NCI-H69 (cell line): Measurements from ENCODE around the gene MAP7D1.
"Not testable (repeated sequence)": the region's sequence is repeated elsewhere in the genome, so short reads cannot be mapped to it uniquely, and the experiment has no call there.

Source experiments
- DNase-seq: peaks from one replicate; lab custom pipeline; 2025; lab: John Stamatoyannopoulos, UW

MAP7D1 gene

GRCh38 chr1:36203554-36204346 is 47.8 kb downstream of the MAP7D1 start:
- DNase-seq: peak; percentile 46

DNA sequence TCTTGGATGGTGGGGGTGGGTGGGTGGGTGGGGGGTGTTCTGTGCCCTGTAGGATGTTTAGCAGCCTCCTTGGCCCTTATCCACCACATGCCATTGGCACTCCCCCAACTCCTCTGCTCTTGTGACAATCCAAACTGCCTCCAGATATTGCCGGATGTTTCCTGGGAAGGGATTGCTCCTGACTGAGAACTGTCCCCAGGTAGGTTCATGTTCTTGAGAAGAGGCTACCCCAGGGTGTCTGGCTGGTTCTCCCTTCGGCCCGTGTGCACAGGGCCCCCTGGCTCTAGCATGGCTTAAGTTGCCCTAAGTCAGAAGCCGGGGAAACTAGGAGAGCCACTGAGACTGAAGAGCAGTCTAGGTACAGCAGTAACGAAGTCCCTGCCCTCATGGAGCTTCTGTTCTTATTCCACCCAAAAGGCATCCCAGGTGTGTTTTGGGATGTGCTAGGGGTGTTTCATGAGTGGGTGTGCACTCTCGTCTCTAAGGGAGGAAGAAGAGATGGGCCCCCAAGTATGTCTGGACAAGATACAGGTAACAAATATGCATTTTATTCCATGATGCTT is 48.5 kb downstream of the MAP7D1 start:
- no peak for DNase-seq

- no peak for DNase-seq
Measured at GRCh38 chr1:36206323-36206858, 50.4 kb downstream of the MAP7D1 start.

DNA sequence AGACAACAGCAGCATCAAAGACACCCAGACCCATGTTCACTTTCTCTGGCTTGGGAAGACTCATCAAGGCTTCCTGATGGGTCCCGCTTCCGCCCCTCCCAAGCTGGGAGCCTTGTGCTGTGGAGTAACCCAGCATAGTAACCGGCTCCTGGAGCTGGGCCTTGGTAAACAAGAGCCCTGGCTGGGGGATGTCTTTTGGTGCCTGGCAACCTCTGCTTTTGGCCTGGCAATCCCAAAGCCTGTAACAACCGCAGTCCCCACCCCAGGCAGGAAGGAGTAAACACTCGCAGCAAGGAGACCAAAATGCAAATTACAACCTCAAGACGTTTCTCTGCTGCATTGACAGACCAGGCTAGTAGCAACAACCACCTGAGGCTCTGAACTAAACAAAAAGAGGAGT is 51.4 kb downstream of the MAP7D1 start:
- DNase-seq: peak; percentile 24

- DNase-seq: no peak
Measured at GRCh38 chr1:36208978-36209703, 53.2 kb downstream of the MAP7D1 start.

DNA sequence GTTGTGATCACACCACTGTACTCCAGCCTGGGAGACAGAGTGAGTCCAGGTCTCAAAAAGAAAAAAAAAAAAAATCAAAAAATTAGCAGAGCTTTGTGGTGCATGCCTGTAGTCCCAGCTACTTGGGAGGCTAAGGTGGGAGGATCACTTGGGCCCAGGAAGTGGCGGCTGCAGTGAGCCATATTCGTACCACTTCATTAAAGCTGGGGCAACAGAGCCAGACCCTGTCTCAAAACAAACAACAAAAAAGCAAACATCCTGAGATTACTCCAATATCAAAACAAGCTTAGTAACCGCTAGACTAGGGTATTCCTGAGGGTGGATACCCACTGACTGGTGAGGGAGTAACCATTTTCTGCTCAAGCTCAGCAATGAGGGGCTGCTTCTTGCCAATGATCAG is 55.3 kb downstream of the MAP7D1 start:
- DNase-seq: no peak

DNA sequence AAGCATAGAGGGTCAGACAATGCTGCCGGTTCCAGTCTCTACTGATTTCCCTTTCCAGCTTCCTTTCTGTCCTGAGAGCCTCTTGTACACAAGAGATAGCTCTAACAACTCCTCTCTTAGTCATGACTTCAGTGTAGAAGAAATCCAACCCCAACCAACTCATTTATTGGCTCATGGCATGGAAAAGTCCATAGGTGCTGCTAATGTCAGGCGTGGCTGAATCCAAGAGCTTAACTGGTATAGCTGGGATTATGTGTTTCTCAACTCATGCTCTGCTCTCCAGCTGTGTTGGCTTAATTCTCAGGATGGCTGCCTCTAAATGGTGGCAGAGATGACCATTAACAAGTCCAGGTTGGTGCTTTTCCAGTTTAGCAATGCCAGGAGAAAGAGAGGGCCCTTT is 55.9 kb downstream of the MAP7D1 start:
- no peak for DNase-seq

- no peak for DNase-seq
Measured at GRCh38 chr1:36212782-36213181, 56.8 kb downstream of the MAP7D1 start.

DNA sequence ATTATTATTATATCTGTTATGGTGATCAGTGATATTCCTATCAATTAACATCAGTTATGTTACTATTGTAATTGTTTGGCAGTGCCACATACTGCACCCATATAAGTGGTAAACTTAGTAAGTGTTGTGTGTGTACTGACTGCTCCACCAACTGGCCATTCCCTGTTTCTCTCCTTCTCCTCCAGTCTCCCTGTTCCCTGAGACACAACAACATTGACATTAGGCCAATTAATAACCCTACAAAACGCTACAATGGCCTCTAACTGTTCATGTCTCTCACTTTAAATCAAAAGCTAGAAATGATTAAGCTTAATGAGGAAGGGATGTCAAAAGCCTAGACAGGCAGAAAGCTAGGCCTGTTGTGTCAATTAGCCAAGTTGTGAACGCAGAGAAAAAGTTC is 61.7 kb downstream of the MAP7D1 start:
- DNase-seq: no peak

- not testable (repeated sequence) for DNase-seq
Measured at GRCh38 chr1:36221901-36222300, 65.9 kb downstream of the MAP7D1 start.

DNA sequence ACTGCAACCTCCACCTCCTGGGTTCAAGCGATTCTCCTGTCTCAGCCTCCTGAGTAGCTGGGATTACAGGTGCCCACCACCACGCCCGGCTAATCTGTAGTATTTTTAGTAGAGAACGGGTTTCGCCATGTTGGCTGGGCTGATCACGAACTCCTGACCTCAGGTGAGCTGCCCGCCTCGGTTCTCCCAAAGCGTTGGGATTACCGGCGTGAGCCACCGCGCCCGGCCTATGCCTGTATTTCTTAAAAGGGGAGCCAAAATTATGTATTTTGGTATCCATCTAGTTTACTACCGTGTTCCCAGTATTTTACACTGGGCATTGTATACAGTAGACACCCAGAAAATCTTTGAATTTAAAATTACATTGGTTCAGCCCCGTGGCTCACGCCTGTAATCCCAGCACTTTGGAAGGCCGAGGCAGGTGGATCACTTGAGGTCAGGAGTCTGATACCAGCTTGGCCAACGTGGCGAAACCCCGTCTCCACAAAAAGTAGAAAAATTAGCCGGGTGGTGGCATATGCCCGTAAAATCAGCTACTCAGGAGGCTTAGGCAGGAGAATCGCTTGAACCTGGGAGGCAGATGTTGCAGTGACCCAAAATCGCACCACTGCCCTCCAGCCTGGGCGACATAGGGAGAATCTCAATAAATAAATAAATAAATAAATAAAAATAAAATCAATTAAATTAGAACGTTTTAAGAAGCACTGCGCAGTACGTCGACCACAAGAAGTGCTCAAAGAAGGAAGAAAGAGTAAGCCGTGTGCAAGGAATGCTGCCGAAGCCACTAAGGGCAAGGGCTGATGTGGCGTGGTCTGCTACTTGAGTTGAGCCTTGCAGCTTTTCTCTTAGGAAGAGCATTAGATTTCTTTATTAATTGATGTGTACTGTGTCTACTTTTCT is 66.8 kb downstream of the MAP7D1 start:
- DNase-seq: no peak

GRCh38 chr1:36223381-36223995 is 67.5 kb downstream of the MAP7D1 start:
- peak; percentile 15 for DNase-seq

DNA sequence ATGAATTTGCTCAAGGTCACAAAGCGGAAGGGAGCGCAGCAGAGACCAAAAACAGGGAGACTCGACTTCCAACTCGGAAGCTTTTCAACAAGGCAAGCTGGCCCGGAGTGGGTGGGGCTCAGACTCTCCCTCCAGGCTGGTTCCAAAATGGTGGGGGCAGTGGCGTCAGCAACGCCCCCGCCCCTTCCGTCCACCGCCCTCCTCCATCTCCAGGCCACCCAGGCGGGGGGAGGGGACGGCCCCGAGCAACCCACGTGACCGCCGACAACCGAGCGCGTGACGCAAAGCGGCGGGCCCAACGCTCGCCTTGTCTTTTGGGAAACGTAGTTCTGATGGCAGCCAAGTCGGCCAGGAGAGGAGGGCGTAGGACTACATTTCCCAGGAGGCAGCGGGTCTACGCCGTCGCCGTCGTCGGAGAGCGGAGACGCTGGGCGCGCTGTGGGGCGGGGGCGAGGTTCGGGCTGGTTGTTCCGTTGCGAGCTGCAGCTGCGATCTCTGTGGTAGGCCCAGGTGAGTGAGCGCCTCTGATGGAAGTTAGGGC is 68.1 kb downstream of the MAP7D1 start, which contains the start of gene THRAP3:
Gene THRAP3 (plus strand): TSS at position 448 of the 541 bp plus-strand sequence. CDS start 58,121 bp downstream, outside the sequence.
- DNase-seq: peak; percentile 98

GRCh38 chr1:36224537-36225282 is 68.8 kb downstream of the MAP7D1 start:
- peak; percentile 81 for DNase-seq

DNA sequence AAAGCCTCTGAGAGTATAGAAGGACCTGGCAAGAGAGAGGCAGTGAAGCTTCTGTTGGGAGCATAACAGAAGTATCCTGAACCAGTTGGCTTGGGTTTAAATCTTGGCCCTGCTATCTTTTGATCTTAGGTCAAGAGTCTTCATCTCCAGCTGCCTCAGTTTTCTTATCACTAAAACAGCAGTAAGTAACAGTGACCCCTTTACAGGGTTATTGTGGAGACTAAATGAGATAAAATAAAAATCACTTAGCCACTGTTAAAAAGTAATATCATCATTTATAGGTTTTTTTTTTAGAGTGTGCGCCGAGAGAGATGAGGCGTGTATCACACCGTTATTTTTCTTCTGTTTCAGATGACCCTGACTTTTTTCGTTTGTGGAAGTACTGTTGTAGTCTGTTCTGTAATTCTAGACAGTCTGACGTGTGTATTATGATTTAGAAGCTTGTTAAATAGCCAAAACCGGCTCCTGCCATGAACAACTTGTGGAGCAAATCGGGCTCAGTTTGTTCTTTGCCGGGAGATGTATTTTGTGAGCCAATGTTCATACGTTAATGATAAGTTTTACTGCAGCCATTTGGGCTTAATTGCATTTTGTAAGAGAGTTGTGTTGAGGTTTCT is 69.4 kb downstream of the MAP7D1 start:
- no peak for DNase-seq

DNA sequence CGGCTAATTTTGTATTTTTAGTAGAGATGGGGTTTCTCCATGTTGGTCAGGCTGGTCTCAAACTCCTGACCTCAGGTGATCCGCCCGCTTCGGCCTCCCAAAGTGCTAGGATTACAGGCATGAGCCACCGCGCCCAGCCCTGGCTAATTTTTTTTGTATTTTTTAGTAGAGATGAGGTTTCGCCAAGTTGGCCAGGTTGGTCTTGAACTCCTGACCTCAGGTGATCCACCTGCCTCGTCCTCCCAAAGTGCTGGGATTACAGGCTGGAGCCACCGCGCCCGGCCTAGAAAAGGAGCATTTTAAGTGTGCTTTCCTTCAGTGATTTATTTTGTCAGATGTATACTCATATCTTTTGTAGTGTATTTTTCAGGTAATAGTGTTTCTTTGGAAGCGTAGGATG is 74.3 kb downstream of the MAP7D1 start:
- DNase-seq: not testable (repeated sequence)
